ENCODE measurements around the gene IQGAP3. TPM values are rescaled to one million over a fixed set of nuclear protein-coding genes. Genes with fewer than 3 reads are reported as not detected.

IQGAP3 gene
- total and polyA plus RNA-seq, 2 experiments from 2014 or later = 5.2 to 5.7 TPM

- H3K4me1 ChIP-seq (ENCODE audit: insufficient read depth) = no peaks in the 10 kb centered on the region
- WGBS (ENCODE audit: low lambda C conversion rate, missing lambda C conversion rate) = 97% methylated on average over 1 of the region's 1 CpG
Measured at GRCh38 chr1:156549831-156550230, 22.5 kb downstream of the IQGAP3 start.

DNA sequence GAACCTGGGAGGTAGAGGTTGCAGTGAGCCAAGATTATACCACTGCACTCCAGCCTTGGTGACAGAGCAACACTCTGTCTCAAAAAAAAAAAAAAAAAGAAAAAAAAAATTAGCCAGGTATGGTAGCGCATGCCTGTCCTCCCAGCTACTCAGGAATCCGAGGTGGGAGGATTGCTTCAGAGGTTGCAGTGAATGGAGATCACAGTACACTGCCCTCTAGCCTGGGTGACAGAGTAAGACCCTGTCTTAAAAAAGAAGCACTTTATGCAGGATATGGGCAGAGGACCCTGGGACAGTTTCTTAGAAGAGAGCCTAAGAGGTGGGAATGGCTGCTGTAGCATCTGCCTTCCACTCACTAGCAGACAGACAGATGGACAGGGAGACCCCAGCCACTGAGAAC, 23.0 kb downstream of the IQGAP3 start:
- H3K36me3 ChIP-seq (replicated peaks; ENCODE audit: insufficient read depth, low read depth) = no peaks in the 10 kb centered on the region
- WGBS (ENCODE audit: low lambda C conversion rate, missing lambda C conversion rate) = 84% methylated on average over 2 of the region's 2 CpGs

More at GRCh38 chr1:156549831-156550230, 22.5 kb downstream of the IQGAP3 start:
- Histone ChIP-seq H3K36me3 (replicated peaks; ENCODE audit: insufficient read depth, low read depth) (no peaks in the 10 kb centered on the region), H3K27ac (no peak overlapping the region), H3K79me2 (no peaks in the 10 kb centered on the region), H2AFZ (no peak overlapping the region), H3K4me3 (no peak overlapping the region), H3K9me3 (ENCODE audit: low read depth) (no peaks in the 10 kb centered on the region), H3K9me2 (replicated peaks; ENCODE audit: insufficient read depth) (no peaks in the 10 kb centered on the region), H3K27me3 (no peaks in the 10 kb centered on the region), H3K4me2 (no peak overlapping the region), H4K20me1 (ENCODE audit: insufficient read depth, poor library complexity, severe bottlenecking) (no peaks in the 10 kb centered on the region)
- DNase-seq (ENCODE audit: low spot score) = no peak
- TF ChIP-seq EZH2 (IDR thresholded peaks at IDR 0.05; ENCODE audit: borderline replicate concordance) (no peak), EZH2phosphoT487 (IDR thresholded peaks at IDR 0.05; ENCODE audit: low read depth, severe bottlenecking, unreplicated experiment) (no peak)
- TF ChIP-seq, protein P1, sequence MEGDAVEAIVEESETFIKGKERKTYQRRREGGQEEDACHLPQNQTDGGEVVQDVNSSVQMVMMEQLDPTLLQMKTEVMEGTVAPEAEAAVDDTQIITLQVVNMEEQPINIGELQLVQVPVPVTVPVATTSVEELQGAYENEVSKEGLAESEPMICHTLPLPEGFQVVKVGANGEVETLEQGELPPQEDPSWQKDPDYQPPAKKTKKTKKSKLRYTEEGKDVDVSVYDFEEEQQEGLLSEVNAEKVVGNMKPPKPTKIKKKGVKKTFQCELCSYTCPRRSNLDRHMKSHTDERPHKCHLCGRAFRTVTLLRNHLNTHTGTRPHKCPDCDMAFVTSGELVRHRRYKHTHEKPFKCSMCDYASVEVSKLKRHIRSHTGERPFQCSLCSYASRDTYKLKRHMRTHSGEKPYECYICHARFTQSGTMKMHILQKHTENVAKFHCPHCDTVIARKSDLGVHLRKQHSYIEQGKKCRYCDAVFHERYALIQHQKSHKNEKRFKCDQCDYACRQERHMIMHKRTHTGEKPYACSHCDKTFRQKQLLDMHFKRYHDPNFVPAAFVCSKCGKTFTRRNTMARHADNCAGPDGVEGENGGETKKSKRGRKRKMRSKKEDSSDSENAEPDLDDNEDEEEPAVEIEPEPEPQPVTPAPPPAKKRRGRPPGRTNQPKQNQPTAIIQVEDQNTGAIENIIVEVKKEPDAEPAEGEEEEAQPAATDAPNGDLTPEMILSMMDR (IDR thresholded peaks at IDR 0.05; ENCODE audit: poor library complexity) = no peak

GRCh38 chr1:156547982-156548381, 24.4 kb downstream of the IQGAP3 start:
- Histone ChIP-seq H3K36me3 (replicated peaks; ENCODE audit: insufficient read depth, low read depth) (no peaks in the 10 kb centered on the region), H3K27me3 (no peaks in the 10 kb centered on the region), H3K9me2 (replicated peaks; ENCODE audit: insufficient read depth) (no peaks in the 10 kb centered on the region), H3K4me2 (no peak overlapping the region), H4K20me1 (ENCODE audit: insufficient read depth, poor library complexity, severe bottlenecking) (no peaks in the 10 kb centered on the region), H3K27ac (no peak overlapping the region), H3K79me2 (no peaks in the 10 kb centered on the region), H3K4me1 (ENCODE audit: insufficient read depth) (no peaks in the 10 kb centered on the region), H2AFZ (no peak overlapping the region), H3K4me3 (no peak overlapping the region), H3K9me3 (ENCODE audit: low read depth) (no peaks in the 10 kb centered on the region)
- DNase-seq (ENCODE audit: low spot score) = no peak
- 87% methylated on average over 9 of the region's 9 CpGs for WGBS (ENCODE audit: low lambda C conversion rate, missing lambda C conversion rate)
- TF ChIP-seq EZH2phosphoT487 (IDR thresholded peaks at IDR 0.05; ENCODE audit: low read depth, severe bottlenecking, unreplicated experiment) = no peak
- TF ChIP-seq, protein P1 (IDR thresholded peaks at IDR 0.05; ENCODE audit: poor library complexity) = no peak
- no peak for TF ChIP-seq EZH2 (IDR thresholded peaks at IDR 0.05; ENCODE audit: borderline replicate concordance)

More for the DNA sequence above, 23.0 kb downstream of the IQGAP3 start:
- H3K9me2 ChIP-seq (replicated peaks; ENCODE audit: insufficient read depth) = no peaks in the 10 kb centered on the region
- H2AFZ ChIP-seq = no peak overlapping the region
- DNase-seq (ENCODE audit: low spot score) = no peak
- H3K9me3 ChIP-seq (ENCODE audit: low read depth) = no peaks in the 10 kb centered on the region
- H3K4me1 ChIP-seq (ENCODE audit: insufficient read depth) = no peaks in the 10 kb centered on the region
- H3K4me3 ChIP-seq = no peak overlapping the region
- H3K27ac ChIP-seq = no peak overlapping the region
- TF ChIP-seq, protein P1 (IDR thresholded peaks at IDR 0.05; ENCODE audit: poor library complexity) = no peak
- TF ChIP-seq EZH2 (IDR thresholded peaks at IDR 0.05; ENCODE audit: borderline replicate concordance) = no peak
- TF ChIP-seq EZH2phosphoT487 (IDR thresholded peaks at IDR 0.05; ENCODE audit: low read depth, severe bottlenecking, unreplicated experiment) = no peak
- H3K27me3 ChIP-seq = no peaks in the 10 kb centered on the region
- H4K20me1 ChIP-seq (ENCODE audit: insufficient read depth, poor library complexity, severe bottlenecking) = no peaks in the 10 kb centered on the region
- no peak overlapping the region for H3K4me2 ChIP-seq
- no peaks in the 10 kb centered on the region for H3K79me2 ChIP-seq

DNA sequence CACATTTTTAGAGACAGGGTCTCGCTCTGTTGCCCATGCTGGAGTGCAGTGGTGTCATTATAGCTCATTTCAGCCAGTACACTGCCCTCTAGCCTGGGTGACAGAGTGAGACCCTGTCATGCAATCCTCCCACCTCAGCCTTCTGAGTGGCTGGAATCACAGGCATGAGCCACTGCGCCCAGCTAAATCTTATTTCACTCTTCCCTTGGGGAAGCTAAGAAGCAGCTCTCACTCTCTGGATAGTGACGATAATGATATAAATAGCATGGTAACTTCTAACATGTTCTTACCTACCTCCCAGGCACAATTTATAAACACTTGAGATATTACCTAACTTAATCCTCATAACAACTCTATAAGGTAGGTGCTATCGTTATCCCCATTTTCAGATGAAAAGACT, 24.9 kb downstream of the IQGAP3 start:
- DNase-seq (ENCODE audit: low spot score) = no peak
- H3K4me2 ChIP-seq = no peak overlapping the region
- 98% methylated on average over 4 of the region's 4 CpGs for WGBS (ENCODE audit: low lambda C conversion rate, missing lambda C conversion rate)
- H3K9me3 ChIP-seq (ENCODE audit: low read depth) = no peaks in the 10 kb centered on the region
- no peaks in the 10 kb centered on the region for H3K79me2 ChIP-seq
- H3K4me3 ChIP-seq = no peak overlapping the region
- TF ChIP-seq EZH2 (IDR thresholded peaks at IDR 0.05; ENCODE audit: borderline replicate concordance) (no peak), EZH2phosphoT487 (IDR thresholded peaks at IDR 0.05; ENCODE audit: low read depth, severe bottlenecking, unreplicated experiment) (no peak)
- TF ChIP-seq, protein P1 (IDR thresholded peaks at IDR 0.05; ENCODE audit: poor library complexity) = no peak
- H3K27me3 ChIP-seq = no peaks in the 10 kb centered on the region
- H3K9me2 ChIP-seq (replicated peaks; ENCODE audit: insufficient read depth) = no peaks in the 10 kb centered on the region
- no peak overlapping the region for H2AFZ ChIP-seq
- H3K4me1 ChIP-seq (ENCODE audit: insufficient read depth) = no peaks in the 10 kb centered on the region
- H3K36me3 ChIP-seq (replicated peaks; ENCODE audit: insufficient read depth, low read depth) = no peaks in the 10 kb centered on the region
- H3K27ac ChIP-seq = no peak overlapping the region
- no peaks in the 10 kb centered on the region for H4K20me1 ChIP-seq (ENCODE audit: insufficient read depth, poor library complexity, severe bottlenecking)
